HG02973 (cell line): Measurements from ENCODE around the gene RIMKLA.

Source experiments
- ATAC-seq: cut with Tn5 transposase; IDR thresholded peaks from one replicate; pipeline ENCODE4 v1.9.1; 2021; ENCODE audit warnings: moderate library complexity; ENCODE audit not compliant: unreplicated experiment

Gene RIMKLA

GRCh38 chr1:42370876-42371549 lies 9.6 kb upstream of the RIMKLA start:
- ATAC-seq, result no peak

DNA sequence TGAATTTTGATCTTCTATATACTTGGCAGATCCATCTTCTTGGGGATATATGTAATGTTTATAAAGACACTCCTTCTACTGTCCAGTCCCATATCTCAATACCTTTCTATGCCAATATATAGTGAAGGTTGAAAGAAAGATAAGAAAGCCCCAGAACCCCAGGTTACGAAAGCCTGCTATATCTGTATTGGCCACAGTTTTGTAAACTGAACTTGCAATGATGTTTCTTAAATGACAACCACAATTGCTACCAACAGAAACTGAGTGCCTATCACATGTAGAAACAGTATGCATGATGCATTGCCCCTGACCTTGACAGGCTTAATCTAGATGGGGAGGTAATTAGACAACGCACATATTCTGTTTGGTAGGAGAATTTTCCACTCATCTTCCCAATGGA lies 7.8 kb upstream of the RIMKLA start:
- ATAC-seq, result no peak

DNA sequence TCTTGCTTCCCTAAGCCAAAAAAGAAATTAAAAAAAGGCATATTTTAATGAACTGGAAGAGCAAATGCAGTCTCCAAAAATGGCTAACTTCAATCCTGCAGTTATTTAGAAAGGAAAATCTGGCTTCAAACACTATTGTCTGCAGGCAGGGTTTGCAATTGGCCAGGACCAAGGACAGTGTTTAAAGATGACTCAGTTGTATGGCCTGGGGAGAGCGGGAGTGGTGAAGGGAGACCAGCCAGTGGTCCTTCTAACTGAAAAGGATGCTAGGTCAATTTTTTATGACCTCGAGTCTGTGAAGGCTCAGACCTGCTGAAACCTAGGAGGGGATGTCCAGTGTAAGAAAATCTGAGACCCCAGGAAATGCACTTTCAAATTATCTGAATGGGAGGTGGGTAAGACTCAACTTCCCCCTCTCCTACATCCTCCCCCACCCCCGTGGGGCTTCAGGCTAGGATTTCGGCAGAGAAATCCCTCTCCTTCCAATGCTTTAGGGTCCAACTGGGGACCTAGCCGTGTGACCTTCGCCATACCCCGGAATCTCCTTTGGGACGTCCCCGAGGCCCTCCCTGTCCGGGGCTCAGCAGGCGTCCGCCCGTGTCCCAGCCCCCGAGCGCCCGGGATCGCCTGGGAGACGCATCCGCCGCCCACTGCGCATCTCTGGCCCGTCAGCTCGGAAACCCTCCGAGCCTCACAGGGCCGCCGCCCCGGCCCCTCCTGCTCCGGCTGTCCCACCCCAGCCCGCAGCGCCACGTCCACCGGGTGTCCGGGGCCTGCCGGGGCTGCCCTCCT lies 602 bp upstream of the RIMKLA start:
- ATAC-seq, result no peak

DNA sequence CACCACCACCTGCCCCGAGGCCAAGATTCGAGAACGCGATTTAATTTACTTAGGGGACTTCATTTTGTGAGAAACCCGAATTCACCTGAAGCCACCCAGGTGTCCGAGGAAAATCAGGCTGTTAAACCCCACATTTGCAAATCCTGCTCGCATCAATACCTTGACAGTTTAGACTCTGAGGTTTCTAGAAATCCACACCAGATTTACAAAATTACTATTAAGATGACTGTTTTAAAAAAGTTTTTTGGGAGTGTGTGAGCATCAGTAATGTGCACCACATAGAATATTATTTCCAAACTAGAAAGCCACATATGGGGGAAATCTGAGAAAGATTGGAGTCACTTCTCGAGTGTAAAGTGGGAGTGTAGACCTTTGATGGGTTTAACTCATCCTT lies 685 bp downstream of the RIMKLA start:
- no peak for ATAC-seq

DNA sequence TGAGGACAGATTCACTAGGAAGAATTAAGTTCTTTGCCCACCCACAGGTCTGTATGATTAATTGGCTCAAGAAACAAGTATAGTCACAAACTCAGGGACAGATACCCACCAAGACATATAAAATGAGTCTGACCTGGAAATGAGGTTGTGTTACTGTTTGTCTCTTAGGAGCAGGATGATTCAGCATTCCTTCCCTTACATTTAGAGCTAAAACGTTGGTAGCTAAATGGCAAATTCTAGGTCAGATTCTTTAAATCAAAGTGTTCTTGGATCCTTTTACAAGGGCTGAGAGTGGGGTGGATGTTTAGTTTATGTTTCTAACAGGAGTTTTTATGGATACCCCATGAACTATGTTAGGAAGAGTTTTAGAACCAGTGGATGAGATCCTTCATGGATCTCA lies 4.7 kb downstream of the RIMKLA start:
- no peak for ATAC-seq

GRCh38 chr1:42386051-42386450 lies 5.5 kb downstream of the RIMKLA start:
- ATAC-seq, result no peak

DNA sequence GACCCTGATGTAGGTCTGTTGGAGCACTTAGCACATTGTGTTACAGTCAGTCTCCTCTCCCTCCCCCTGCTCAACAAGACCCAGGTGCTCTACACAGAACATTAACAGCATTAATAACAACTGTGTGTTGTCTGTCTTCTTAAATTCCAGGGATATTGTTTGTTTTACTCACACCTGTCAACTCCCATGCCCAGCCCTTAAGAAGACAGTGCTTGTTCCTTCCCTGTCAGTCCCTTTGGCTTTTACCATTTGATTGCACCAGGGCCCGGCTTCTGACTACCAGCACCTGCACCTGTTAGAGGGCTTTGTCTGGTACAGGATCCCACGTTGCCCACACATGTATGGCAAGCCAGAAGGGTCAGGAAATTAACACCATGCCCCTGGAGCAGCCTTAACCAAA lies 11.7 kb downstream of the RIMKLA start:
- no peak for ATAC-seq

- no peak for ATAC-seq
Measured at GRCh38 chr1:42392967-42393848, 12.6 kb downstream of the RIMKLA start.

- ATAC-seq, result no peak
Measured at GRCh38 chr1:42399315-42400100, 18.9 kb downstream of the RIMKLA start.

DNA sequence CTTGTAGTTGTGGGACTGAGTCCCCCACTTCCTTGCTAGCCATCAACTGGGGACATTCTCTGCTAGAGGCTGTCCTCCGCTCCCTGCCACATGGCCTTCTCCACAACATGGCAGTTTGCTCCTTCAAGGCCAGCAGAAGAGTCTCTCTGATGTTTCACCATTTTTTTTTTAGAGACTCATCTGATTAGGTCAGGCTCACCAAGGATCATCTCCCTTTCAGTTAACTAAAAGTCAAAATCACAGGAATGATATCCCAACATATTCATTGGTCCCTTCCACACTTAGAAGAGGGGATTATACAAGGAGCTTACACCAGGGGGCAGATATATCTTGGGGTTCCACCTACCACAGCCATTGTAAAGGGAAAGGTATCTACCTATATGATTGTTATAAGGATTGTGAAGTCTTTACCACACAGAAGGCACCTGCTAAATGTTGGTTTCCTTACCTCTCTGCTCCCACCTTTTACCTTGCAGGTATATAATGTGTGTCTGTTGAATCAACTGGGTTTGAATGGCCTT lies 23.3 kb downstream of the RIMKLA start:
- no peak for ATAC-seq

- ATAC-seq, result no peak
Measured at GRCh38 chr1:42414551-42415496, 34.2 kb downstream of the RIMKLA start.

DNA sequence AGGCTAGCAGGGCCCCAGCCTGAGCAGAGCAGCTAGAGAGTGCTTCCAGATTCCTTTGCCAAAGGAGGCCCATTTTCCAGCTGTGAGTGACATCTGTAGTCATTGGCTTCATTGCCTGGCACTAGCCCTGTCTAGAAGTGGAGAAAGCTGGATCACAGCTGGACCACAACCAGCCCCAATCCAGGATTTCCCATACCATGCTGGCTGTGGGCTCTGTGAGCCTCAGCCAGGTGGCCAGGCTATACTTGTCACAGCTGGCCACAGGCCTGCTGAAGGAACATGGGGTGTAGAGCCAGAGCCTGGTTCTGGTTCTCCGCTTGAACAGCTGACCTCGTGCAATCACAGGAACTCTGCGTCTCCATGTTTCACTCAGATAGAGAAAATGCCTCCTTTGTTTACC lies 36.6 kb downstream of the RIMKLA start:
- ATAC-seq, result no peak

DNA sequence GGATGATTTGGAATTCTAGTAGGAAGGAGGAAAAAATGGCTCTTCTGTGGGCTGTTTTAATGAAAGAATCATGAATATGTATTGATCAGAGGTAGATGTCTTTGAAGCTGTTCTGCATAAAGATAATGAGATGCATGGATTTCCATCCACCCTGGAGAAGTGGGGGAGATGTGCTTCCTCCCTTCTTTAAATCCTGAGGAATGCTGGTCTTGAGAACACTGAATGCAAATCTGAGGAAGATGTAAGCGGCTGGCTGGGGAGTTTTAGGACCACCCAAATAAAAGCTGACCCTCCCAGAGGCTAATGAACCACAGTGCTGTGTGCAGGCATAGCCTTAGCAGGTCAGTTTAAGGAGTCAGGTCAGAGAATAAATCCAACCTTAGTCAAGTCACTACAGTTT lies 37.9 kb downstream of the RIMKLA start:
- no peak for ATAC-seq

DNA sequence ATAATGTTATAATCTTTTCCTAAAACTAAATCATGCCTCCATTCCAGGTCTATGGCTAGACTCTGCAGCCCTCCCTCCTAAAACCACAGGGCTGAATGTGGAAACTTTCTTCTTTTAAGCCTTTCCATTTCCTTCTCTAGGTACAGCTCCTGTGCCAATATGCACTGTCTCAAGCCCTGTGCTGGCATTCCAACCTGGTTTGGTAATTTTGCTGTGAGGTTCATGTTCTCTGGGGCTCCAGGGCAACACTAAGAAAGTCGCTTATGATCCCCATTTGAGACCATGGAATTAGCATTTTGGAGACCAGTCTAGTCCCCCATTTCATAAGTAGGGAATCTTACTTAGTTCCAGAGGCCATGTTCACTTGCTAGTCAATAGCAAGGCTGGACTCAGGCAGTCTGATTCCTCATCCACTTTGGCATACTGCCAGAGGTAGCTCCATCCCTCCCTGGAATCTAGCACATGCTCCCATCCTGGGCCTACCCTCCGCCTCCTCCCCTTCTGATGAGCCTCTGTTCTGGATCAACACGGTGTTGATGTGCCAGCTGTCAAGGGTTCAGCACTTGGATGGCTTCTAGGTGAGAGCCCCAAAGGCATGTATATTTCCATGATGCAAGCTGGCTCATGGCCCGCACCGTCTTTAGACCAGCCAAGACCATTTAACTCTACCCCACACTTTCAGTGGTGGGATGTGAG lies 38.7 kb downstream of the RIMKLA start:
- ATAC-seq, result no peak

DNA sequence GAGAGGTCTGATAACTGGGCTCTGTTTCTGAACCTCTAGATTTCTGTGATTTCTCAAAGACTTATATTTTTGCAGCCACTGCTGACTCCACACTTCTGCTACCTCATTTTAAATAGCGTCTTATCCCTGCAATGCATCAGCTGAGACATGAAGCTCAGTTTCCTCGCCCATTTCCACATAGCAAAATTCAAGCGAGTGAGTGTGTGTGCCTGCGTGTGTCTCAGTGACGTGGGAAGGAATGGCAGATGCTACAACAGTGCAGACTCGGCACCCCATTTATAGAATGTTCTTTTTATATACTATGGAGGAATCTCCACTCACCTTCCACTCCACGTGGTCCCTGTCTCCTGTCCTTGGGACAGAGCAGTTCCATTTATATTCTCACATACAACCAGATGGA lies 39.5 kb downstream of the RIMKLA start:
- ATAC-seq, result no peak

GRCh38 chr1:42420911-42421585 lies 40.5 kb downstream of the RIMKLA start:
- ATAC-seq, result no peak

GRCh38 chr1:42422737-42423136 lies 42.1 kb downstream of the RIMKLA start:
- no peak for ATAC-seq

DNA sequence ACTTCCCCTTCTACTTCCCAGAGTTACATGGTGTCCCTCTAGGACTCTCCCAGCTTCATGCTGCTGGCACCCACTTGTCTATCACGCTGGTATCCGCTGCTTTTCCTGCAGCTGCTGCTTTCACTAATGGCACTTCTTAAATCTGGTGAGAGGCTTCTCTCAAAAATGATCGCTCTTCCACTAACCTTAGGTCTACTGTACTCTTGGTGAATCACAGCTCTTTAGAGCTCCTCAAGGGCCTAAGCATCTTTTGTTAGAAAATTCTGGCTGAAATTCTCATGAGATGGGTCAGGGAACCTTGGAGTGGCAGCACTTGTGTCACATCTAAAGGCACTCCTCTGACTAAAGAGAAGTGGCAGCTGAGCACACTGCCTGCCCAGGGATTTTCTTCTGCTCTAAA lies 43.1 kb downstream of the RIMKLA start:
- ATAC-seq, result no peak
